DND-41 (cell line): Measurements from ENCODE around the gene PLSCR3.

Source experiments
- EZH2 ChIP-seq: IDR thresholded peaks from 3 replicates; pipeline ENCODE4 v1.6.1; 2012; ENCODE audit warnings: borderline replicate concordance, low read depth, mild to moderate bottlenecking, moderate library complexity, low read length, inconsistent platforms; ENCODE audit not compliant: severe bottlenecking
- TF ChIP-seq, protein P1 (sequence below): IDR thresholded peaks from 2 replicates; pipeline ENCODE4 v1.5.1; 2012; ENCODE audit warnings: borderline replicate concordance, low read length, moderate library complexity, mild to moderate bottlenecking; ENCODE audit not compliant: poor library complexity, severe bottlenecking; ENCODE audit errors: extremely low read depth

DNA sequence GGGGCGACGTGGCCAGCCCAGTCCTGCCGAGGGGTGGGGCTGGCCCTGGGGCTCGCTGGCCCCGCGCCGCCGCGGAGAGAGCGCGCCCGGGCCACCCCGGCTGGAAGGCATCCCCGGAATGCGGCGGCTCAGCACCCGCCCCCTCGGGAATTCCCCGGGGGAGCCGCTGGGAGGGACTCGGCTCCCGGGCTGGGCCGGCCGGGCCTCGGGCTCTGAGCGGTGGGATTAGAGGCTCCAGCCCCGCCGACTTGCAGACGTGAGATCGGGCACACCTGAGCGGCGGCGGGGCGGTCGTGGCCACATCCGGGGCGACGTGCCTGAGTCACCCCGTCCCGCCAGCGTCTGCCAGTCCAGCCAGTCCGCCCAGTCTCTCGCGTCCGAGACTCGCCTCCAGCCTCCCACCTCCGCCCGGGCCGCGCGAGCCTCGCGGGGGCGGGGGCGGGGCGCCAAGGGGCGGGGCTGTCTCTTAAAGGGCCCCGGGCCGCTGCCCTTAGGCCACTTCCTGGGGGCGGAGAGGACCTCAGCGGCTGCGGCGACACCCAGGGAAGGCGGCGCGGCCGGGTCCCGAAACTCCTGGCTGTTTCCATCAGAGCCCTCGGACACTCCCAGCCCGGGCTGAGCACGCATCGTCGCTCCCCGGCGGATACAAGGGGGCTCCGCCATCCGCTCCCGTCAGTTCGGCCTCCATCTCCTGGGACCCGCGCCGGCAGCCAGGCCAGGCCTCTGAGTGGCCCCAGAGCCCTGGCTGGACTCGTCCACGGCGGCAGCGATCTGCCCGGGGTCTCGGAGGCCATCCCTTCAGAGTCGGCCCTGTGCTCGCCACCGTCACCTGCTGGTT is 42.4 kb downstream of the PLSCR3 start, which contains the start of gene KCTD11:
- TF ChIP-seq, protein P1, sequence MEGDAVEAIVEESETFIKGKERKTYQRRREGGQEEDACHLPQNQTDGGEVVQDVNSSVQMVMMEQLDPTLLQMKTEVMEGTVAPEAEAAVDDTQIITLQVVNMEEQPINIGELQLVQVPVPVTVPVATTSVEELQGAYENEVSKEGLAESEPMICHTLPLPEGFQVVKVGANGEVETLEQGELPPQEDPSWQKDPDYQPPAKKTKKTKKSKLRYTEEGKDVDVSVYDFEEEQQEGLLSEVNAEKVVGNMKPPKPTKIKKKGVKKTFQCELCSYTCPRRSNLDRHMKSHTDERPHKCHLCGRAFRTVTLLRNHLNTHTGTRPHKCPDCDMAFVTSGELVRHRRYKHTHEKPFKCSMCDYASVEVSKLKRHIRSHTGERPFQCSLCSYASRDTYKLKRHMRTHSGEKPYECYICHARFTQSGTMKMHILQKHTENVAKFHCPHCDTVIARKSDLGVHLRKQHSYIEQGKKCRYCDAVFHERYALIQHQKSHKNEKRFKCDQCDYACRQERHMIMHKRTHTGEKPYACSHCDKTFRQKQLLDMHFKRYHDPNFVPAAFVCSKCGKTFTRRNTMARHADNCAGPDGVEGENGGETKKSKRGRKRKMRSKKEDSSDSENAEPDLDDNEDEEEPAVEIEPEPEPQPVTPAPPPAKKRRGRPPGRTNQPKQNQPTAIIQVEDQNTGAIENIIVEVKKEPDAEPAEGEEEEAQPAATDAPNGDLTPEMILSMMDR, result no peak
- no peak for TF ChIP-seq EZH2
